Natural killer cell treated with Interleukin-12 subunit alpha and Interleukin-12 subunit beta and Interleukin-15 and Interleukin-18, amount 100 ng/mL, for 72 hours (primary cell): ENCODE measurements around the gene MYO1D. TPM values are rescaled to one million over a fixed set of nuclear protein-coding genes. Genes with fewer than 3 reads are reported as not detected.
"Not testable (repeated sequence)": the region's sequence is repeated elsewhere in the genome, so short reads cannot be mapped to it uniquely, and the experiment has no call there.

Source experiments
- ATAC-seq, 2 donors: fragments of 150-1000 bp; cut with Tn5 transposase in 1 of 2; sonication (Bioruptor Pico), chemical (Tn5 transposase) in 1 of 2; 2 replicates each; pipeline ENCODE4 v1.10.0; 2021
- DNase-seq: peaks from one replicate; pipeline ENCODE4 v3.0.0; 2022; ENCODE audit warnings: low spot score
- H3K27ac Mint-ChIP-seq, 2 donors: 1 replicate in 1 of 2; 2 replicates in 1 of 2; pipeline ENCODE4 v1.8.0; 2022; ENCODE audit warnings: mixed read lengths in 2 of 2, mild to moderate bottlenecking in 1 of 2, moderate library complexity in 1 of 2
- H3K27me3 Mint-ChIP-seq, 2 donors: 1 replicate in 1 of 2; 2 replicates in 1 of 2; pipeline ENCODE4 v1.8.0; 2022; ENCODE audit warnings: mixed read lengths in 2 of 2
- H3K36me3 Mint-ChIP-seq: one replicate; pipeline ENCODE4 v1.8.0; 2022; ENCODE audit warnings: mixed read lengths
- H3K4me1 Mint-ChIP-seq, 2 donors: 1 replicate in 1 of 2; 2 replicates in 1 of 2; pipeline ENCODE4 v1.8.0; 2022; ENCODE audit warnings: low read depth in 2 of 2, mixed read lengths in 2 of 2, mild to moderate bottlenecking in 1 of 2
- H3K4me3 Mint-ChIP-seq: one replicate; pipeline ENCODE4 v1.8.0; 2022; ENCODE audit warnings: mixed read lengths
- H3K9me3 Mint-ChIP-seq: 2 replicates; pipeline ENCODE4 v1.8.0; 2022; ENCODE audit warnings: mixed read lengths
- total RNA-seq, 2 donors: library from RNA; stranded (reverse); gene quantifications; one replicate each; pipeline ENCODE4 v1.2.3, GENCODE V29; 2022

MYO1D gene
- total RNA-seq, 2 donors from 2014 or later = 25.7 to 25.8 TPM

DNA sequence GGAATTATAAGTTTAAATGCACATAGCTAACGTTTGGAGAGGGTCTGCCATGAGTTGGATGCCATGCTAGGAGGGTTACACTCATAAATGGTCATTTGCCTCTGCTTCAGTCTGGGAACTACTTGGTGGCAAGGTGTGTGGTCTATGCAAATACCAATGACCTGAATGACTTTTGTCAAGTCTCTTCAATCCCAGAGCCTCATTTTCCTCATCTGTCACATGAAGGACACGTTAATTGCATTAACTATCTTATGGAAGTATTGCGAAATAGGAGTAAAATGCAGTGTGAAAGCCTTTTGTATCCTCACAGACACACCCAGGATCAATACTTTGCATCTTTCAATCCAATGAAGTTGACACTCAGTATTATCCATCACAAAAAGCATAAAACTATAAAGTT is 327.4 kb downstream of the MYO1D start:
- H3K36me3 Mint-ChIP-seq = no peaks in the 10 kb centered on the region

DNA sequence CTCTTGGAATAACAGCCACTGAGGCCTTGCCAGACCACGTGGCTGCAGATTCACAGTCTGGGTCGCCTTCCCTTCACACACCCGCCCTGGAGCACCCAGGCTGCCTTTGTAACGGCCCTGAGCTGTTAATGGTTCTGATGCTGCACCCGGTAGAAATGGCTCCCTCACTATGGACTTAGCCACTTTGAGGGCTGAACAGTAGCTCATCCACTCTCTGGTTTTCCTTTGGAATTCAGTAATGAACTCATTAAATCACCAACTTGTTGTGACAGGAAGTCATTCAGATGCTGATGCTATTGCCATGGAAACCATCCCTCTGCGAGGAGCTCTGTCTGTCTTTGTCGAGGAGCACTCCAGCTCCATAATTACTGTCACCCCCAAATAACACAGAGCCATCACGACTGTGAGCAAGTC is 330.9 kb downstream of the MYO1D start:
- Mint-ChIP-seq H3K4me1 (peaks cover 8 to 11% of the 10 kb centered on the region in 2 donors), H3K36me3 (no peaks in the 10 kb centered on the region), H3K9me3 (no peaks in the 10 kb centered on the region), H3K27ac (no peak overlapping the region), H3K27me3 (no peaks in the 10 kb centered on the region), H3K4me3 (no peak overlapping the region)
- ATAC-seq (no peak), DNase-seq (no peak)

More for the DNA sequence above, 327.4 kb downstream of the MYO1D start:
- Mint-ChIP-seq H3K9me3 (no peaks in the 10 kb centered on the region), H3K4me3 (no peak overlapping the region), H3K27me3 (no peaks in the 10 kb centered on the region), H3K27ac (no peak overlapping the region), H3K4me1 (peaks cover 35 to 41% of the 10 kb centered on the region in 2 donors)
- ATAC-seq (no peak), DNase-seq (no peak)

DNA sequence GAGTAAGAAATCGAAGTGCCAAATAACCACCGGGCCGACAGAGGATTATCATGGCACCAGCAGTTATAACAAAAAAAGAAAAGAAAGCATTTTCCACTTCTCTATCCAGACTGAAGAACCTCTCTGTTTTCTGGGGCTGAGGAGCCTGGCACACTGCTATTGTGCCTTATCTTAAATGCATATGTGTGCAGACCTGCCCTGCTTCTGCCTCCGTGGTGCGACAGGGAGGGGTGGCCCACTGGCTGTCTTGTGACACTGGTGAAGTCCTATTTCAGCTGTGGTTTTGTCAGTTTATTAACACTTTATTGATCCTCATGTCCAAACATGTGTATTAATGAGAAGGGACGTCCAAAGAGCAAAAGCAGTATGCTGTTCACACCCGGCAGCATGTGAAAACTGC is 334.7 kb downstream of the MYO1D start:
- no peak for DNase-seq
- no peaks in the 10 kb centered on the region for H3K27me3 Mint-ChIP-seq
- no peak overlapping the region for H3K4me3 Mint-ChIP-seq
- no peak overlapping the region for H3K27ac Mint-ChIP-seq
- H3K4me1 Mint-ChIP-seq = peaks cover 0 to 7% of the 10 kb centered on the region in 2 donors
- ATAC-seq = no peak
- H3K9me3 Mint-ChIP-seq = no peaks in the 10 kb centered on the region
- no peaks in the 10 kb centered on the region for H3K36me3 Mint-ChIP-seq

DNA sequence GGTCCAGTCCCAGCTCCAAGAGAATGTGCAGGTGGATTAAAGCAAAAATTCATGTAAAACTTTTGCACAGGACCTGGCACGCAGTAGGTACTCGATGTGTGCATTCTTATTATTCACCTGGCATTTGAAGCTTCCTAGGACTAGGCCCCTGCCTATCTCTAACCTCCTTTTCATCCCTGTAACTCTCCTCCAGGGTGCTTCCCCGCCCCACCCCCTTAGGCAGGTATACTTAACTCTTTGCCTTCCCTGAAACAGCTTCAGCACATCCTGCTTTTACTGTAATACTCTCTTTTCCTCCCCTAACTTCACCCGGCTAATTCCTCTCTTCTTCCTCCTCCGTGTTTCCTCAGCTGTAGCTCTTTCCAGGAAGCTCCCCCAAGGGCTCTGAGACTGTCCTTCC is 335.3 kb downstream of the MYO1D start:
- no peak overlapping the region for H3K27ac Mint-ChIP-seq
- H3K4me1 Mint-ChIP-seq = peaks cover 0 to 7% of the 10 kb centered on the region in 2 donors

DNA sequence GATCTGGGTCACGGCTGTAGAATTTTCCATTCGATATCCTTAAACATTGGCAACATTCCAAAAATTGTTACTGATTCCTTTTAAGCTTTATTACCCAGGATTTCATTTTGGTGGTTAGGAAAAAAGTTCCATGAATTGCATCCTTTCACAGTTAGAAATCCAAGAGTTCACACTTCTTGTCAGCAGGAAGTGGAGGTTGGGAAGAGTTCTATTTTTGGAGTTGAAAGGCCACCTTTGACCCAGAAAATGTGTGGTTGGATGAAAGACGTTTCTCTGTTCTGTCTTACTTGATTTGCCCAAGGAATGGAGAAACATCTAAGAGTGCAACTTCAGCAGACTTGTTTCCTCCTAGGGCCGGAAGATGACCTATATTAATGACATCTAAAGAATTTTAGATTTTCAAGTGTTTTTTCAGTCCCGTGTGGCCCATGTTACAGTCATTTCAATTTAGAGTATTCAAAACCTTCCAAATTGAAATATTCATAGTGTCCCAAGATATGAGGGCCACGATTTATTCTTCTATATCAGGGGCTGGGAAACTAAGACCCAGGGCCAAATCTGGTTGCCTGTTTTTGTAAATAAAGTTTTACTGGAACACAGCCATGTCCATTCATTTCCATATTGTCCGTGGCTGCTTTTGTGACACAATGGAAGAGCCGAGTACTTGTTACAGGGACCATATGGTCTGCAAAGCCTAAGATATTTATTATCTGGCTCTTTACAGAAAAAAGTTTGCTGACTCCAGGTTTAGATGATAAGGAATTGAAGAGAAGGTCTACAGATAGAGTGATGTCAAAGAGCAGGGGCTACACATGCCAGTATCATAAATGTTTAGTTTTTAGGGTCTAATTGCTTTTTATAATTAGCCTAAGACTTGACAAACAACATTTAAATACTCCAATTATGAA is 339.9 kb downstream of the MYO1D start:
- Mint-ChIP-seq H3K4me3 (no peak overlapping the region), H3K9me3 (no peaks in the 10 kb centered on the region), H3K27me3 (no peaks in the 10 kb centered on the region), H3K27ac (no peak overlapping the region), H3K36me3 (no peaks in the 10 kb centered on the region), H3K4me1 (peaks cover 6 to 9% of the 10 kb centered on the region in 2 donors)
- ATAC-seq (no peak), DNase-seq (no peak)

More for the DNA sequence above, 335.3 kb downstream of the MYO1D start:
- ATAC-seq = no peak
- Mint-ChIP-seq H3K36me3 (no peaks in the 10 kb centered on the region), H3K4me3 (no peak overlapping the region), H3K27me3 (no peaks in the 10 kb centered on the region), H3K9me3 (no peaks in the 10 kb centered on the region)
- DNase-seq = no peak

DNA sequence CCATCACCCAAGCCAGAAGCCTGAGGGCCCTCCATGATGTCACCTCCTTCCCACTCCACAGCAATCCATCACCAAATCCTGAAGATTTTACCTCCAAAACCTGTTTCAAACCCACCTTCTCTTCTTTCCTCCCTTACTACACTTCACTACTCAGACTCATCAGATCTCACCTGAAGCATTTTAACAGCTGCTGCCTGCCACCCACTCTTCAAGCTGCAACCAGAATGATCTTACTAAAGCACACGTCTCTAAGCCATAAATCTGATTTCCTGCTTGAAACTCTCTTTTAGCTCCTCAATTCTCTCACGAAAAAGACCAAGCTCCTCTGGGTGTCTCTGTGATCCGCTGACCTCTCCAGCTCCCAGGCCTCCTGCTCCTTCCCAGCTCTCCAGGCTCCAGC is 343.6 kb downstream of the MYO1D start:
- H3K4me3 Mint-ChIP-seq = no peak overlapping the region
- ATAC-seq (no peak), DNase-seq (no peak)
- H3K4me1 Mint-ChIP-seq = peaks cover 18 to 25% of the 10 kb centered on the region in 2 donors
- H3K27ac Mint-ChIP-seq = no peak overlapping the region
- H3K36me3 Mint-ChIP-seq = no peaks in the 10 kb centered on the region
- H3K27me3 Mint-ChIP-seq = no peaks in the 10 kb centered on the region
- H3K9me3 Mint-ChIP-seq = no peaks in the 10 kb centered on the region

DNA sequence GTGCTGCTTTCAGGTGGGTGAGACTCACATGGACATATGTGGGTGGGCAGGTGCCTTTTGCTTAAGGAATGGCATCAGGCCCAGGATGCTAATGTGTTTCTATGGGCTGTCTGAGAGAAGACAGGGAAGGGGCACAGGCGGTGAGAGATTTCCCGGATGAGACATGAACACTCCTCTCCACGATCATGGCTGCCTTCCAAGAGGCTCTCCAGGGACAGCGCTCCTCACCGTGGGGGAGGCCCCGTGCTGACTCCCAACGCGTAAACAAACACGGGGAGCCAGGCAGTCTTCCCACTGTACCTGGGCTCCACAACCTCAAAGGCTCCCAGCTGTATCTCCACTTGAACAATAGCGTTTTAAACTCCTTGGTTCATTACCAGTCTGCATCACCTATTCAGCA is 347.3 kb downstream of the MYO1D start:
- H3K27ac Mint-ChIP-seq = peak overlapping the region in 1 of 2 donors; percentile 73
- peaks cover 43 to 52% of the 10 kb centered on the region in 2 donors for H3K4me1 Mint-ChIP-seq
- ATAC-seq (no peak), DNase-seq (no peak)
- H3K9me3 Mint-ChIP-seq = no peaks in the 10 kb centered on the region
- H3K27me3 Mint-ChIP-seq = no peaks in the 10 kb centered on the region
- peaks cover 6% of the 10 kb centered on the region for H3K36me3 Mint-ChIP-seq
- H3K4me3 Mint-ChIP-seq = no peak overlapping the region

DNA sequence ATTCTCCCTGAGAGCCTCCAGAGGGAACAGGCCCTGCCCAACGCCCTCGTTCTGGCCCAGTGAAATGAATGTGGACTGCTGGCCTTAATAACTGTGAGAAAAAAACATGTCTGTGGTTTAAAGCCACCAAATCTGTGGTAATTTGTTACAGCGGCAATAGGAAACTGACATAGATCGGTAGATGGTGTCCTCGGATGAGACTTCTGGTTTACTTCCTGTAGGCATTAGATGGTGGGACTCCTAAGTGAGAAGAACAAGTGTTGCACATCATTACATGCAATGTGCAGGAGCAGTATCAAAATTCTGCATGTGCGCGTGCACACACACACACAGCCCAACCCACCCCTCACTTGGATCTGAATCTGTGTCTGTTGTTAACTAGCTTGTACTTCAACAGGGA is 348.1 kb downstream of the MYO1D start:
- H3K27ac Mint-ChIP-seq = peak overlapping the region; percentile 17 to 73
- H3K36me3 Mint-ChIP-seq = peaks cover 6% of the 10 kb centered on the region
- H3K9me3 Mint-ChIP-seq = no peaks in the 10 kb centered on the region
- H3K4me3 Mint-ChIP-seq = peak overlapping the region; percentile 71
- peaks cover 48 to 57% of the 10 kb centered on the region in 2 donors for H3K4me1 Mint-ChIP-seq
- DNase-seq (no peak), ATAC-seq (peak; percentile 64 to 70)
- no peaks in the 10 kb centered on the region for H3K27me3 Mint-ChIP-seq

DNA sequence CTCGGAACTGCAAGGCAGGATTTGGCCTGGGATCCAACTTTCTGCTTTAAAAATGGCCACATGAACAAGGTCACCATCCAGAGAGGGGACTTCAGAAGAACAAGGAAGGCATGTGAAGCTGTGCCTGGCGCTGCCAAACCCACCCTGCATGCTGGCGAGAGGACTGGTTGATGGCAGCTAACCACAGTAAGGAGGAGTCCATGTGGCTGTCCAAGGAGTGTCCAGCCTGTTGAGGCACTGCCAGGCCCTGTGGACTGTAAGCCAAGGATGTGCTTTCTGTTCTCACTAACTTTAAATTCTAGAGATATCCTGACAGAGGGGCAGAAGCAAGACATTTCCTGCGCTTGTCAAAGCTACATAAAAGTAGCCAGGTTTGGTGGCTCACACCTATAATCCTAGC is 349.8 kb downstream of the MYO1D start:
- ATAC-seq (no peak), DNase-seq (no peak)
- peaks cover 58 to 64% of the 10 kb centered on the region in 2 donors for H3K4me1 Mint-ChIP-seq
- H3K4me3 Mint-ChIP-seq = no peak overlapping the region
- no peaks in the 10 kb centered on the region for H3K9me3 Mint-ChIP-seq
- no peaks in the 10 kb centered on the region for H3K27me3 Mint-ChIP-seq
- peaks cover 6% of the 10 kb centered on the region for H3K36me3 Mint-ChIP-seq
- H3K27ac Mint-ChIP-seq = peak overlapping the region in 1 of 2 donors; percentile 73

DNA sequence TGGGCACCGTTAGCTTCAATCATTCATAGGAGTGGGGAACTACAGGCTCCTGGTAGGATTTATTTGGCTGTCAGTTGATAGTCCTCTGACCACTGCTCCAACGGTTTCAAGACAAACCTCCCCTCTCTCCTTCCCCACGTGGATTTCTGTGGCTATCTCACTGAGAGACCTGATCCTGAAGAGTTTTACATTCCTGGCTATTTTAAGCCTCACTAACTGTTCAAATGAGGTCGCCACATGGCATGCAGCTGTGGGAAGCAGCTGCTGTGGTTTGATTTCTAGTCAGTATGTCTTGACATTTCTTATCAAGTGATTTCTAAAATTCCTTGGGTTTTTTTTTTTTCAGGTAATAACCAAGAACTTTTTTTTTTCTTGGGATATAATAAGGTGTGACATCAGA is 351.8 kb downstream of the MYO1D start:
- Mint-ChIP-seq H3K27me3 (no peaks in the 10 kb centered on the region), H3K4me3 (peak overlapping the region; percentile 30), H3K4me1 (peaks cover 70 to 78% of the 10 kb centered on the region in 2 donors), H3K9me3 (no peaks in the 10 kb centered on the region), H3K36me3 (peaks cover 6% of the 10 kb centered on the region), H3K27ac (no peak overlapping the region)
- ATAC-seq = no peak
- no peak for DNase-seq

DNA sequence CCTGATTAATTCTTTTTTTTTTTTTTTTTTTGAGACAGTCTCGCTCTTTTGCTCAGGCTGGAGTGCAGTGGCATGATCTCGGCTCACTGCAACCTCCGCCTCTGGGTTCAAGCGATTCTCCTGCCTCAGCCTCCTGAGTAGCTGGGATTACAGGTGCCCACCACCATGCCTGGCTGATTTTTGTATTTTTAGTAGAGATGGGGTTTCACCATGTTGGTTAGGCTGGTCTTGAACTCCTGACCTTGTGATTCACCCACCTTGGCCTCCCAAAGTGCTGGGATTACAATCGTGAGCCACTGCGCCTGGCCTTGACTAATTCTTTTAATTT is 352.4 kb downstream of the MYO1D start:
- Mint-ChIP-seq H3K27ac (peak overlapping the region; percentile 92 to 93), H3K4me1 (peaks cover 72 to 80% of the 10 kb centered on the region in 2 donors), H3K4me3 (peak overlapping the region; percentile 62)
- H3K9me3 Mint-ChIP-seq, H3K36me3 Mint-ChIP-seq, ATAC-seq, H3K27me3 Mint-ChIP-seq, DNase-seq: not testable (repeated sequence)

DNA sequence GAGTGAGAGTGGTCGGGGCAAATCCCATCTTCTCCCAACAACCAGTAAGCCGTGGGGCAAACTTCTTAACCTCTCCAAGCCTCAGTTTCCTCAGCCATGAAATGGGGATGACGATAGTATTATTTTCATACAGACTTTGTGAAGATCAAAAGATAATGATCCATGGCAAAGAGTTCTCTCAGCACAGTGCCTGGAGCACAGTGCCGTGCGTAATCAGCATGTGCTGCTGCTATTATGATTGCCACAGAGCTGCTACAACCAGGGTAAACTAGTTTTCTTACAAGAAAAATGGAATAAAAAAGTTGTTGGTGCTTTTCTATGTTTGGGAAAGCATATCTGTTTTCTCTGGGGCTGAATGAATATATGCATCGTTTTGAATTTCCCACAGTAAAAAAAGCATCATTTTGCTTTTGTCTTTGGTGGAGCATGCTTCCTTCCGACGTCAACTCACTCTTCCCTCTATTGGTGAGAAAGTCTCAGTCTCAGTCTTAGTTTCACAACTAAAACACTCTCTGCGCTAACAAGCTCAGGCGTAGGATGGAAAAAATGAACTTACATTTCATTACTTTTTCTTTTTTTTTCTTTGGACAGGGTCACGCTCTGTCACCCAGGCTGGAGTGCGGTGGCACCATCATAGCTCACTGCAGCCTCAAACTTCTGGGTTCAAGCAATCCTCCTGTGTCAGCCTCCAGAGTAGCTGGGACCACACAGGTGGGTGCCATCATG is 352.9 kb downstream of the MYO1D start:
- Mint-ChIP-seq H3K9me3 (no peaks in the 10 kb centered on the region), H3K36me3 (peaks cover 6% of the 10 kb centered on the region)

DNA sequence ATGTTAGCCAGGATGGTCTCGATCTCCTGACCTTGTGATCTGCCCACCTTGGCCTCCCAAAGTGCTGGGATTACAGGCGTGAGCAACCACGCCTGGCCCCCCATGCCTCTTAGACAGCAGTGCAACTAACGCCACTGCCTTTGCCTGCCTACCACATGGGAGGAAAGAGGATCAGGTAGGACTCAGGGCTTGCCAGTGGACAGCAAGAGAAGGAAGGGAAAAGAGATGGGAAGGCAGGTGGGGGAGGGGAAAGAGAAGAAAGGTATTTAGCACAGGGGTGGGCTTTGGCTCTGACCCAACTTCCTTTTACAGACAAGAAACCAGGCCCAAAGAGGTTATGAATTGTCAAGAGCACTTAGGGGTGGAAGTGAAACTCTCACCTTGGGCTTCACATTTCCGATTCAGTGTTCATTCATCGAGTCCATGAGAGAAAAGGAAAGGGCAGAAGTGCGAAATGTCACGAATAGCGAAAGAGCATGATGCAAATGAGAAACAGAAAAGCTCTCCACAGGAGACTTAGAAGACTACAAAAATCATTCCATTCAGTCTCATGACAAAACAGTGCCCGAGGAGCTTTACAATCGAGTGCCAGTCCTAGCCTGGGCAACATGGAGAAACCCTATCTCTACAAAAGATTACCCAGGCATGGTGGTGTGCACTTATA is 353.8 kb downstream of the MYO1D start:
- H3K4me3 Mint-ChIP-seq = peak overlapping the region; percentile 62
- peak overlapping the region; percentile 92 to 93 for H3K27ac Mint-ChIP-seq
- peaks cover 66 to 76% of the 10 kb centered on the region in 2 donors for H3K4me1 Mint-ChIP-seq
- H3K9me3 Mint-ChIP-seq = no peaks in the 10 kb centered on the region
- peaks cover 6% of the 10 kb centered on the region for H3K36me3 Mint-ChIP-seq
- DNase-seq (peak; percentile 84), ATAC-seq (peak; percentile 73 to 82)
- H3K27me3 Mint-ChIP-seq = no peaks in the 10 kb centered on the region

More for the DNA sequence above, 352.9 kb downstream of the MYO1D start:
- DNase-seq (no peak), ATAC-seq (peak; percentile 63 to 70)
- H3K4me1 Mint-ChIP-seq = peaks cover 70 to 78% of the 10 kb centered on the region in 2 donors
- no peaks in the 10 kb centered on the region for H3K27me3 Mint-ChIP-seq
- H3K27ac Mint-ChIP-seq = peak overlapping the region; percentile 92 to 93
- H3K4me3 Mint-ChIP-seq = peak overlapping the region; percentile 62
